Naive thymus-derived CD4-positive, alpha-beta T cell (primary cell): ENCODE results near the gene NUDT8. TPM values are rescaled to one million over a fixed set of nuclear protein-coding genes. Genes with fewer than 3 reads are reported as not detected.
A peak's percentile ranks its signal among the peaks of the same experiment; 100 is the strongest.

ENCODE experiments used
- ATAC-seq: fragments of 150-1000 bp; cut with Tn5 transposase; 2 replicates; pipeline ENCODE4 v1.10.0; 2021; ENCODE audit warnings: mild to moderate bottlenecking, moderate library complexity
- CTCF ChIA-PET: fragments of 350-600 bp; sonication (Branson Sonifier 250); formaldehyde crosslinking; loops from one replicate; lab custom pipeline; 2021; ENCODE audit warnings: antibody characterized with exemption; lab: Charles Lee
- POLR2A ChIA-PET: fragments of 350-600 bp; sonication (Branson Sonifier 250); formaldehyde crosslinking; loops from one replicate; lab custom pipeline; 2021; ENCODE audit warnings: antibody characterized with exemption, inconsistent platforms; lab: Charles Lee
- DNase-seq, 9 donors: peaks; one replicate each; pipeline versions ENCODE4 v3.0.0 to v3.0.0-alpha.2; 2020 to 2022; ENCODE audit warnings: mixed read lengths in 1 of 9
- H3K27ac ChIP-seq: one replicate; pipeline ENCODE4 v1.7.0; 2013; ENCODE audit warnings: mild to moderate bottlenecking, low read depth, low read length, moderate library complexity
- H3K27me3 ChIP-seq, 2 donors: one replicate each; pipeline ENCODE4 v1.7.0; 2013; ENCODE audit warnings: low read length in 2 of 2, mild to moderate bottlenecking in 2 of 2, moderate library complexity in 2 of 2; ENCODE audit not compliant: control insufficient read depth in 2 of 2, insufficient read depth in 2 of 2
- H3K36me3 ChIP-seq, 3 experiments: 1 replicate in 2 of 3; 2 replicates in 1 of 3; pipeline ENCODE4 v1.7.0; 2013; ENCODE audit warnings: low read length in 3 of 3, mild to moderate bottlenecking in 3 of 3, moderate library complexity in 1 of 3; ENCODE audit not compliant: insufficient read depth in 3 of 3, control insufficient read depth in 2 of 3
- H3K4me1 ChIP-seq, 2 donors: one replicate each; pipeline ENCODE4 v1.7.0; 2013; ENCODE audit warnings: low read length in 2 of 2, mild to moderate bottlenecking in 2 of 2, moderate library complexity in 1 of 2; ENCODE audit not compliant: control insufficient read depth in 2 of 2, insufficient read depth in 2 of 2
- H3K4me3 ChIP-seq: 2 replicates; pipeline ENCODE4 v1.7.0; 2013; ENCODE audit warnings: mild to moderate bottlenecking, low read length
- H3K9me3 ChIP-seq, 3 experiments: 1 replicate in 2 of 3; 2 replicates in 1 of 3; pipeline ENCODE4 v1.7.0; 2013; ENCODE audit warnings: low read length in 3 of 3; ENCODE audit not compliant: control insufficient read depth in 2 of 3
- H3K27ac Mint-ChIP-seq, 9 donors: one replicate each; pipeline ENCODE4 v1.8.0; 2020 to 2022; ENCODE audit warnings: mixed read lengths in 9 of 9, mild to moderate bottlenecking in 8 of 9, moderate library complexity in 5 of 9, inconsistent platforms in 2 of 9
- H3K27me3 Mint-ChIP-seq, 5 donors: one replicate each; pipeline ENCODE4 v1.8.0; 2021 to 2022; ENCODE audit warnings: mixed read lengths in 5 of 5, mild to moderate bottlenecking in 1 of 5
- H3K36me3 Mint-ChIP-seq, 5 donors: one replicate each; pipeline ENCODE4 v1.8.0; 2020 to 2022; ENCODE audit warnings: mixed read lengths in 5 of 5, mild to moderate bottlenecking in 3 of 5, inconsistent platforms in 1 of 5
- H3K4me1 Mint-ChIP-seq, 7 donors: one replicate each; pipeline ENCODE4 v1.8.0; 2020 to 2022; ENCODE audit warnings: mixed read lengths in 7 of 7, mild to moderate bottlenecking in 3 of 7, inconsistent platforms in 1 of 7
- H3K4me3 Mint-ChIP-seq, 10 donors: one replicate each; pipeline ENCODE4 v1.8.0; 2020 to 2022; ENCODE audit warnings: mild to moderate bottlenecking in 10 of 10, mixed read lengths in 10 of 10, moderate library complexity in 6 of 10, inconsistent platforms in 2 of 10
- H3K9me3 Mint-ChIP-seq, 11 donors: one replicate each; pipeline ENCODE4 v1.8.0; 2020 to 2022; ENCODE audit warnings: mixed read lengths in 11 of 11, mild to moderate bottlenecking in 4 of 11, inconsistent platforms in 1 of 11, moderate library complexity in 1 of 11
- intact Hi-C, 2 donors: fragments of 100-400 bp; cut with micrococcal nuclease; formaldehyde crosslinking; loops; one replicate each; pipeline ENCODE4 v1.15.1; 2023
- polyA plus RNA-seq, 2 donors: library from polyadenylated mRNA; unstranded; fragments of 300-500 nt; fragmentation: Illumina TruSeq; gene quantifications; one replicate each; pipeline ENCODE4 v1.2.3, GENCODE V29; 2021
- total RNA-seq, 6 experiments: library from RNA in 5 of 6; stranded (reverse) in 5 of 6; gene quantifications; 1 replicate in 5 of 6; 2 replicates in 1 of 6; pipeline ENCODE4 v1.2.3 and lab custom pipeline; 2021 to 2026

NUDT8 gene
- total and polyA plus RNA-seq, 7 experiments from 2014 or later = 3.1 to 10.4 (median 3.8) TPM

- peaks cover 6 to 7% of the 10 kb centered on the region in 2 donors for H3K4me1 ChIP-seq
- no peaks in the 10 kb centered on the region for H3K36me3 Mint-ChIP-seq
- no peak overlapping the region for H3K4me3 ChIP-seq
- H3K27me3 ChIP-seq = no peaks in the 10 kb centered on the region
- no peak overlapping the region for H3K27ac ChIP-seq
- H3K9me3 ChIP-seq = no peaks in the 10 kb centered on the region
- H3K4me1 Mint-ChIP-seq = peaks cover 6 to 8% (median 8%) of the 10 kb centered on the region in 7 donors
- H3K36me3 ChIP-seq = no peaks in the 10 kb centered on the region
- DNase-seq (no peak), ATAC-seq (no peak)
- H3K27ac Mint-ChIP-seq = no peak overlapping the region
- peaks cover 0 to 3% (median 0%) of the 10 kb centered on the region in 11 donors for H3K9me3 Mint-ChIP-seq
- peaks cover 0 to 5% (median 3%) of the 10 kb centered on the region in 5 donors for H3K27me3 Mint-ChIP-seq
- CTCF ChIA-PET = interaction anchor here (0.6 kb wide), 1 partner anchor 322 kb away, joined by 3 read pairs; no protein-coding TSS in a partner anchor
- H3K4me3 Mint-ChIP-seq = no peak overlapping the region
- intact Hi-C loops = no loop called here
- POLR2A ChIA-PET = no interaction called here
These were observed 11.8 kb upstream of the NUDT8 start for GRCh38 chr11:67641338-67642172.

- no peaks in the 10 kb centered on the region for H3K9me3 ChIP-seq
- Mint-ChIP-seq H3K4me3 (no peak overlapping the region), H3K36me3 (no peaks in the 10 kb centered on the region), H3K4me1 (peaks cover 0 to 3% (median under 1%) of the 10 kb centered on the region in 7 donors), H3K9me3 (peaks cover 0 to 3% (median 0%) of the 10 kb centered on the region in 11 donors), H3K27ac (no peak overlapping the region), H3K27me3 (no peaks in the 10 kb centered on the region)
- ATAC-seq (no peak), DNase-seq (no peak)
- H3K4me3 ChIP-seq = no peak overlapping the region
- H3K27ac ChIP-seq = no peak overlapping the region
- ChIA-PET CTCF (interaction anchor here (0.6 kb wide), 1 partner anchor 307 kb away, joined by 3 read pairs; no protein-coding TSS in a partner anchor), POLR2A (no interaction called here)
- no peaks in the 10 kb centered on the region for H3K4me1 ChIP-seq
- H3K36me3 ChIP-seq = no peaks in the 10 kb centered on the region
- H3K27me3 ChIP-seq = no peaks in the 10 kb centered on the region
- intact Hi-C loops = loop anchor here in 1 of 2 donors (1.0 kb wide), 2 partner anchors 11 to 18 kb away; no protein-coding TSS in a partner anchor
These were observed 11.1 kb upstream of the NUDT8 start for GRCh38 chr11:67640758-67641337.

GRCh38 chr11:67640021-67640757 is 10.5 kb upstream of the NUDT8 start:
- Mint-ChIP-seq H3K4me1 (peaks cover 0 to 3% (median 0%) of the 10 kb centered on the region in 7 donors), H3K4me3 (no peak overlapping the region), H3K27ac (no peak overlapping the region), H3K27me3 (no peaks in the 10 kb centered on the region), H3K36me3 (no peaks in the 10 kb centered on the region), H3K9me3 (peaks cover 0 to 3% (median 0%) of the 10 kb centered on the region in 11 donors)
- Histone ChIP-seq H3K27me3 (no peaks in the 10 kb centered on the region), H3K4me1 (no peaks in the 10 kb centered on the region), H3K4me3 (no peak overlapping the region), H3K27ac (no peak overlapping the region), H3K36me3 (no peaks in the 10 kb centered on the region), H3K9me3 (no peaks in the 10 kb centered on the region)
- ChIA-PET CTCF (interaction anchor here (0.6 kb wide), 1 partner anchor 307 kb away, joined by 3 read pairs; no protein-coding TSS in a partner anchor), POLR2A (no interaction called here)
- intact Hi-C loops = loop anchor here in 1 of 2 donors (1.0 kb wide), 2 partner anchors 10 to 19 kb away; no protein-coding TSS in a partner anchor
- ATAC-seq (peak; percentile 87), DNase-seq (peak in 6 of 9 donors; percentile 28 to 49 (median 40))

- no peak within 1 kb of the TSS for H3K27ac Mint-ChIP-seq
- POLR2A ChIA-PET = interaction anchor here (1.5 kb wide), 1 partner anchor 9 kb away, joined by 3 read pairs; the partner anchor contains the start of gene NUDT8
These were observed 9.7 kb upstream of the NUDT8 start, which contains the start of gene TBX10 for GRCh38 chr11:67639438-67639859. Gene TBX10 (minus strand): TSS chr11:67639763. CDS start chr11:67639472, 291 bp downstream.

GRCh38 chr11:67638535-67639437 is 9.0 kb upstream of the NUDT8 start:
- H3K27ac Mint-ChIP-seq = no peak overlapping the region
- no peaks in the 10 kb centered on the region for H3K9me3 Mint-ChIP-seq
- H3K36me3 Mint-ChIP-seq = no peaks in the 10 kb centered on the region
- peaks cover 0 to 3% (median 0%) of the 10 kb centered on the region in 7 donors for H3K4me1 Mint-ChIP-seq
- ATAC-seq (no peak), DNase-seq (no peak)
- no peak overlapping the region for H3K4me3 ChIP-seq
- no peaks in the 10 kb centered on the region for H3K9me3 ChIP-seq
- no peaks in the 10 kb centered on the region for H3K4me1 ChIP-seq
- no peaks in the 10 kb centered on the region for H3K27me3 Mint-ChIP-seq
- POLR2A ChIA-PET = interaction anchor here (1.1 to 1.5 kb wide), 2 partner anchors 9 to 10 kb away, joined by 3 read pairs; partner anchors contain the start of gene NUDT8
- intact Hi-C loops = no loop called here
- H3K4me3 Mint-ChIP-seq = no peak overlapping the region
- H3K27me3 ChIP-seq = no peaks in the 10 kb centered on the region
- CTCF ChIA-PET = no interaction called here
- H3K36me3 ChIP-seq = no peaks in the 10 kb centered on the region
- no peak overlapping the region for H3K27ac ChIP-seq

More at GRCh38 chr11:67639438-67639859, 9.7 kb upstream of the NUDT8 start, which contains the start of gene TBX10:
- ATAC-seq = no peak
- H3K27me3 ChIP-seq = no peaks in the 10 kb centered on the region
- H3K27me3 Mint-ChIP-seq = no peaks in the 10 kb centered on the region
- intact Hi-C loops = no loop called here
- H3K9me3 ChIP-seq = no peaks in the 10 kb centered on the region
- H3K27ac ChIP-seq = no peak within 1 kb of the TSS
- peaks cover 0 to 3% (median 0%) of the 10 kb centered on the region in 11 donors for H3K9me3 Mint-ChIP-seq
- no peak within 1 kb of the TSS for H3K4me3 Mint-ChIP-seq
- H3K4me1 Mint-ChIP-seq = peaks cover 0 to 3% (median 0%) of the 10 kb centered on the region in 7 donors
- no peaks in the 10 kb centered on the region for H3K36me3 ChIP-seq
- H3K4me1 ChIP-seq = no peaks in the 10 kb centered on the region
- no peak for DNase-seq
- CTCF ChIA-PET = no interaction called here
- no peak within 1 kb of the TSS for H3K4me3 ChIP-seq
- H3K36me3 Mint-ChIP-seq = no peaks in the 10 kb centered on the region
